ENCODE results near the gene ACTRT2. TPM values are rescaled to one million over a fixed set of nuclear protein-coding genes. Genes with fewer than 3 reads are reported as not detected.

The ACTRT2 gene
- total and polyA plus RNA-seq, 10 donors = not detected

GRCh38 chr1:3035563-3036446 lies 14.5 kb downstream of the ACTRT2 start:
- DNase-seq = peak; percentile 38
- intact Hi-C loops (cut with DNase I; ENCODE audit: low total_unique reads) = no loop called here
- H3K4me3 ChIP-seq = no peak overlapping the region
- H3K27ac ChIP-seq = no peak overlapping the region
- H3K4me1 ChIP-seq = peaks cover 0 to 31% (median 4%) of the 10 kb centered on the region in 6 donors
- H3K9me3 ChIP-seq = no peaks in the 10 kb centered on the region
- peaks cover 0 to 49% (median 0%) of the 10 kb centered on the region in 7 donors for H3K27me3 ChIP-seq (replicated peaks in 1 of 7)
- no peaks in the 10 kb centered on the region for H3K36me3 ChIP-seq
- WGBS, 5 donors = 67 to 79% (median 76%) methylated on average over 17 to 19 of the region's 19 CpGs
- TF ChIP-seq POLR2AphosphoS5 (IDR thresholded peaks at IDR 0.05) (no peak), POLR2A (IDR thresholded peaks at IDR 0.05) (no peak), CTCF (IDR thresholded peaks at IDR 0.05 in 8 of 11, conservative IDR thresholded peaks at IDR 0.05 in 3 of 11) (no peak)

GRCh38 chr1:3036447-3037280 lies 15.4 kb downstream of the ACTRT2 start:
- H3K36me3 ChIP-seq = no peaks in the 10 kb centered on the region
- intact Hi-C loops (cut with DNase I; ENCODE audit: low total_unique reads) = no loop called here
- peaks cover 0 to 31% (median 4%) of the 10 kb centered on the region in 6 donors for H3K4me1 ChIP-seq
- DNase-seq = peak; percentile 47
- TF ChIP-seq CTCF (IDR thresholded peaks at IDR 0.05 in 8 of 11, conservative IDR thresholded peaks at IDR 0.05 in 3 of 11) = no peak
- no peak for TF ChIP-seq POLR2AphosphoS5 (IDR thresholded peaks at IDR 0.05)
- TF ChIP-seq POLR2A (IDR thresholded peaks at IDR 0.05) = no peak
- H3K9me3 ChIP-seq = no peaks in the 10 kb centered on the region
- 62 to 77% (median 66%) methylated on average over 13 to 22 of the region's 22 CpGs for WGBS, 5 donors
- H3K27me3 ChIP-seq (replicated peaks in 1 of 7) = peaks cover 0 to 41% (median 0%) of the 10 kb centered on the region in 7 donors
- no peak overlapping the region for H3K4me3 ChIP-seq
- H3K27ac ChIP-seq = no peak overlapping the region

- DNase-seq = peak; percentile 48
- intact Hi-C loops (cut with DNase I; ENCODE audit: low total_unique reads) = no loop called here
- peaks cover 0 to 31% (median 4%) of the 10 kb centered on the region in 6 donors for H3K4me1 ChIP-seq
- no peaks in the 10 kb centered on the region for H3K36me3 ChIP-seq
- no peak overlapping the region for H3K27ac ChIP-seq
- no peak overlapping the region for H3K4me3 ChIP-seq
- H3K9me3 ChIP-seq = no peaks in the 10 kb centered on the region
- 86 to 91% (median 89%) methylated on average over 24 to 32 of the region's 32 CpGs for WGBS, 5 donors
- H3K27me3 ChIP-seq (replicated peaks in 1 of 7) = peaks cover 0 to 38% (median 0%) of the 10 kb centered on the region in 7 donors
- TF ChIP-seq CTCF (IDR thresholded peaks at IDR 0.05 in 8 of 11, conservative IDR thresholded peaks at IDR 0.05 in 3 of 11) (no peak), POLR2AphosphoS5 (IDR thresholded peaks at IDR 0.05) (no peak), POLR2A (IDR thresholded peaks at IDR 0.05) (no peak)
Observed at GRCh38 chr1:3037281-3038040, 16.2 kb downstream of the ACTRT2 start.
